K562 (cell line): ENCODE results near the gene KRT35. TPM values are rescaled to one million over a fixed set of nuclear protein-coding genes. Genes with fewer than 3 reads are reported as not detected.
"Not testable (repeated sequence)": the region's sequence is repeated elsewhere in the genome, so short reads cannot be mapped to it uniquely, and the experiment has no call there.

Experiments
- ATAC-seq: fragments of 200-7000 bp; cut with Tn5 transposase; 3 replicates; pipeline ENCODE4 v1.9.1; 2020; ENCODE audit warnings: moderate library complexity
- BruUV-seq: library from RNA; stranded (reverse); fragments of 400-500 nt; replicated peaks from 2 replicates; lab custom pipeline; 2021; lab: Mats Ljungman, UMichigan
- CTCF ChIA-PET: fragments of 300-600 bp; formaldehyde crosslinking; extraction: SDS; loops from one replicate; lab custom pipeline; 2021; ENCODE audit warnings: low intra/inter-chr PET ratio; lab: Yijun Ruan, JAX
- POLR2A ChIA-PET: fragments of 300-600, 350-650 bp; sonication (Branson Sonifier 250); formaldehyde crosslinking; extraction: SDS; loops from one replicate; lab custom pipeline; 2021; ENCODE audit warnings: antibody characterized with exemption, inconsistent platforms; lab: Yijun Ruan, JAX
- DNase-seq, 4 experiments: peaks; one replicate each; pipeline versions ENCODE4 v3.0.0 to v3.0.0-alpha.2; 2011 to 2018; ENCODE audit warnings: low spot score in 3 of 4, mixed read lengths in 3 of 4; ENCODE audit errors: extremely low read depth in 1 of 4
- FAIRE-seq: peaks from 2 replicates; lab custom pipeline; 2011; peaks lifted over from hg19 to GRCh38; lab: Jason Lieb, UNC
- H2AFZ ChIP-seq: 2 replicates; pipeline ENCODE4 v1.6.0; 2011; ENCODE audit warnings: low read depth, low read length, control low read depth, inconsistent platforms
- H3K27ac ChIP-seq: fragments of 200-600 bp; 3 replicates; pipeline ENCODE4 v1.8.0; 2011; ENCODE audit warnings: low read depth, mild to moderate bottlenecking, control low read depth, inconsistent platforms, low read length, moderate library complexity, mixed read lengths; ENCODE audit errors: extremely low read depth
- H3K27me3 ChIP-seq, 2 experiments: fragments of 300-600 bp in 1 of 2; 2 replicates in 1 of 2; 3 replicates in 1 of 2; pipeline versions ENCODE4 v1.6.0 to v1.8.0; 2011; ENCODE audit warnings: inconsistent platforms in 2 of 2, low read length in 2 of 2, mild to moderate bottlenecking in 1 of 2, mixed read lengths in 1 of 2, moderate library complexity in 1 of 2; ENCODE audit not compliant: control insufficient read depth in 2 of 2, insufficient read depth in 2 of 2
- H3K36me3 ChIP-seq: fragments of 300-600 bp; 3 replicates; pipeline ENCODE4 v1.8.0; 2011; ENCODE audit warnings: mild to moderate bottlenecking, low read length, inconsistent platforms; ENCODE audit not compliant: control insufficient read depth, insufficient read depth
- H3K4me1 ChIP-seq, 2 experiments: fragments of 200-600 bp in 1 of 2; replicated peaks in 1 of 2; 2 replicates in 1 of 2; 3 replicates in 1 of 2; pipeline versions ENCODE4 v1.5.1 to v1.8.0; 2011; ENCODE audit warnings: inconsistent platforms in 2 of 2, low read length in 2 of 2, mild to moderate bottlenecking in 1 of 2, mixed read lengths in 1 of 2, moderate library complexity in 1 of 2; ENCODE audit not compliant: control insufficient read depth in 2 of 2, insufficient read depth in 2 of 2
- H3K4me2 ChIP-seq: 2 replicates; pipeline ENCODE4 v1.6.1; 2011; ENCODE audit warnings: low read length, control low read depth, inconsistent platforms, mixed read lengths; ENCODE audit not compliant: insufficient read depth
- H3K4me3 ChIP-seq: fragments of 200-600 bp; sonication (generic), shearing (Covaris generic); 2 replicates; pipeline ENCODE4 v1.5.1; 2016; ENCODE audit warnings: control low read depth, inconsistent platforms
- H3K79me2 ChIP-seq: fragments of 200-600 bp; 3 replicates; pipeline ENCODE4 v1.8.0; 2011; ENCODE audit warnings: low read length, inconsistent platforms; ENCODE audit not compliant: control insufficient read depth, insufficient read depth
- H3K9ac ChIP-seq, 2 experiments: 2 replicates each; pipeline versions ENCODE4 v1.6.0 to v1.6.1; 2011; ENCODE audit warnings: low read depth in 2 of 2, low read length in 2 of 2, control low read depth in 1 of 2, inconsistent platforms in 1 of 2, mild to moderate bottlenecking in 1 of 2, mixed read lengths in 1 of 2; ENCODE audit not compliant: insufficient read depth in 1 of 2
- H3K9me1 ChIP-seq: one replicate; pipeline ENCODE4 v1.6.0; 2011; ENCODE audit warnings: inconsistent platforms, mild to moderate bottlenecking, low read length, moderate library complexity; ENCODE audit not compliant: control insufficient read depth, insufficient read depth
- H3K9me3 ChIP-seq: replicated peaks from 2 replicates; pipeline ENCODE4 v1.5.1; 2011; ENCODE audit warnings: low read depth, low read length, inconsistent platforms; ENCODE audit not compliant: control insufficient read depth, insufficient read depth
- H4K20me1 ChIP-seq: replicated peaks from 2 replicates; pipeline ENCODE4 v1.6.1; 2011; ENCODE audit warnings: low read length, inconsistent platforms, mixed read lengths; ENCODE audit not compliant: control insufficient read depth, insufficient read depth
- ATF7 ChIP-seq: fragments of 450-650 bp; IDR thresholded peaks from 2 replicates; pipeline ENCODE4 v1.7.1; 2014; ENCODE audit warnings: mild to moderate bottlenecking, moderate library complexity
- CHD1 ChIP-seq: fragments of 200-600 bp; sonication (generic); IDR thresholded peaks from one replicate; pipeline ENCODE4 v1.6.1; 2012; ENCODE audit warnings: mild to moderate bottlenecking, moderate library complexity, low read length, inconsistent platforms
- MCM3 ChIP-seq: fragments of 450-650 bp; IDR thresholded peaks from 2 replicates; pipeline ENCODE4 v1.6.1; 2016
- YBX1 ChIP-seq: fragments of 450-650 bp; IDR thresholded peaks from 2 replicates; pipeline ENCODE4 v1.7.1; 2016; ENCODE audit warnings: mild to moderate bottlenecking
- WGBS: fragments of 100-300 bp; shearing (Covaris generic); methylation state at CpG from one replicate; pipeline ENCODE4 v1.1.6; 2016; ENCODE audit warnings: low coverage, mixed read lengths; ENCODE audit not compliant: insufficient coverage; ENCODE audit errors: missing lambda C conversion rate; 5-methylcytosine and 5-hydroxymethylcytosine counted together
- in situ Hi-C: fragments of 300-500 bp; cut with MboI; formaldehyde crosslinking; loops from 4 replicates; pipeline ENCODE4 v1.15.0; 2018; ENCODE audit warnings: inconsistent platforms, mixed read lengths
- intact Hi-C: fragments of 100-400 bp; cut with micrococcal nuclease; formaldehyde crosslinking; loops from 2 replicates; pipeline ENCODE4 v1.14.2; 2022
- polyA plus RNA-seq, 8 experiments: library from polyadenylated mRNA; depleted of rRNA in 4 of 8; stranded (reverse) in 5 of 8; unstranded in 3 of 8; fragments of >200 nt; fragmentation: Nextera tagmentation in 2 of 8; fragmentation: Illumina TruSeq in 1 of 8; extraction: Ambion mirVana in 2 of 8; extraction: Trizol in 1 of 8; gene quantifications; 2 replicates each; pipeline versions ENCODE4 v1.2.1 to v1.2.3, GENCODE V29; 2011 to 2014; ENCODE audit warnings: inconsistent platforms in 1 of 8, missing spikeins in 1 of 8
- total RNA-seq, 7 experiments: library from RNA; depleted of rRNA in 6 of 7; stranded (reverse); fragments of >200 nt in 6 of 7; fragmentation: Illumina TruSeq in 2 of 7; extraction: Trizol in 2 of 7; gene quantifications; 2 replicates each; pipeline versions ENCODE4 v1.2.1 to v1.2.3, GENCODE V29; 2011 to 2021; ENCODE audit warnings: low replicate concordance in 1 of 7
- TF ChIP-seq, protein P1 (sequence below), 2 experiments: fragments of 450-650 bp in 1 of 2; sonication (generic) in 1 of 2; formaldehyde crosslinking in 1 of 2; IDR thresholded peaks in 1 of 2; conservative IDR thresholded peaks in 1 of 2; 2 replicates each; pipeline versions ENCODE4 v1.6.1 to v1.8.1; 2016 to 2023; ENCODE audit warnings: mild to moderate bottlenecking in 2 of 2, moderate library complexity in 2 of 2, inconsistent platforms in 1 of 2, missing genetic modification reagents in 1 of 2

The KRT35 gene
- total and polyA plus RNA-seq, 9 of the 15 experiments (the other 6 are each of a cell fraction or from before 2014, with no cell fraction given), result not detected

DNA sequence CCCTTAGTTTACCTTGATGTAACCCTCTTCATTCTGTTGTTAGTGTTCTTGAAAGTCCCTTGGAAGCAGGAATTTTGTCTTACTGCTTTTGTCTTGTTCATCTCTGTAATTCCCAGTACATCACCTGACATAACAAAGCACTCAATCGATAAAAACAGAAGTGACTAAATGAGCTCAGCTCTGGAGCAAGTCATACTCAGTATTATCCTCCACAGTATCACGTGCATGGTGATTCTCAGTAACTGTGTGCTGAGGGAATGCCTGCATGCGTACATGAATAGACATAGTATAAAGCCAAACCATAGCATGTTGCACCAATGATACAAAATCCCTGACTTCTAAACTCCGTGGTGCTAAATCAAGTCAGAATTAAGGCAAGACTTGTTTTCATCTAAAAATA, 47.4 kb downstream of the KRT35 start:
- CTCF ChIA-PET, result no interaction called here
- Histone ChIP-seq H3K79me2 (no peaks in the 10 kb centered on the region), H3K27ac (no peak overlapping the region), H3K27me3 (peaks cover 2 to 28% of the 10 kb centered on the region in 2 experiments; a peak in 4 of 5 replicates), H4K20me1 (no peaks in the 10 kb centered on the region), H3K9me1 (no peaks in the 10 kb centered on the region), H3K9ac (no peak overlapping the region), H3K36me3 (no peaks in the 10 kb centered on the region)
- DNase-seq, result no peak
- 1% methylated on average over 4 of the region's 4 CpGs for WGBS
- intact Hi-C loops, result no loop called here
- in situ Hi-C loops, result no loop called here
- POLR2A ChIA-PET, result interaction anchor here (1.5 kb wide), 1 partner anchor 15 kb away, joined by 5 read pairs; no protein-coding TSS in a partner anchor
- TF ChIP-seq, protein P1, sequence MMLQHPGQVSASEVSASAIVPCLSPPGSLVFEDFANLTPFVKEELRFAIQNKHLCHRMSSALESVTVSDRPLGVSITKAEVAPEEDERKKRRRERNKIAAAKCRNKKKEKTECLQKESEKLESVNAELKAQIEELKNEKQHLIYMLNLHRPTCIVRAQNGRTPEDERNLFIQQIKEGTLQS (IDR thresholded peaks at IDR 0.05), result no peak
- TF ChIP-seq, protein P1 (CRISPR knock-in tag; conservative IDR thresholded peaks at IDR 0.05), result no peak
- TF ChIP-seq CHD1 (no peak), ATF7 (no peak), MCM3 (no peak), YBX1 (no peak)
- TF ChIP-seq, all 486 proteins: peak for 0
- no TSS peak for BruUV-seq
- Histone ChIP-seq H3K4me2 (no peak overlapping the region), H3K4me1 (no peaks in the 10 kb centered on the region), H2AFZ (no peak overlapping the region), H3K4me3 (no peak overlapping the region), H3K9me3 (no peaks in the 10 kb centered on the region)
- FAIRE-seq (no peak), ATAC-seq (no peak)

- H3K9ac ChIP-seq, ATAC-seq, POLR2A ChIA-PET, intact Hi-C loops, H3K4me2 ChIP-seq, CTCF ChIA-PET, H3K36me3 ChIP-seq, FAIRE-seq, in situ Hi-C loops, DNase-seq, H3K79me2 ChIP-seq, H4K20me1 ChIP-seq, BruUV-seq, H3K27ac ChIP-seq, H2AFZ ChIP-seq, H3K4me3 ChIP-seq, H3K9me1 ChIP-seq, H3K9me3 ChIP-seq, H3K4me1 ChIP-seq: not testable (repeated sequence)
- peaks cover 8 to 16% of the 10 kb centered on the region in 2 experiments; a peak in 4 of 5 replicates for H3K27me3 ChIP-seq
- WGBS, result 0% methylated on average over 9 of the region's 9 CpGs
These were observed 50.6 kb downstream of the KRT35 start for GRCh38 chr17:41430376-41430775.
